Measurements from ENCODE around the gene DUS2. TPM values are rescaled to one million over a fixed set of nuclear protein-coding genes. Genes with fewer than 3 reads are reported as not detected.

The DUS2 gene
- total RNA-seq, 1 experiment from 2014 or later, result 12.1 TPM

- intact Hi-C loops (cut with micrococcal nuclease; ENCODE audit: unreplicated experiment) (no loop called here), in situ Hi-C loops (cut with HindIII; ENCODE audit: low pct_unique_long_range_greater_than_20kb, low sequenced_read_pairs) (no loop called here)
- Histone ChIP-seq H3K27ac (ENCODE audit: low read length) (no peak overlapping the region), H3K9me3 (ENCODE audit: control insufficient read depth, insufficient read depth, low read depth, low read length) (no peaks in the 10 kb centered on the region; the same call in 1 of the 2 replicates), H3K4me3 (ENCODE audit: low read depth in 2 of 2, low read length in 2 of 2) (no peak overlapping the region), H3K27me3 (ENCODE audit: control insufficient read depth, insufficient read depth, low read length) (no peaks in the 10 kb centered on the region), H3K36me3 (ENCODE audit: control insufficient read depth, insufficient read depth, low read length) (no peaks in the 10 kb centered on the region), H3K4me1 (ENCODE audit: control insufficient read depth, insufficient read depth, low read length) (no peaks in the 10 kb centered on the region)
- POLR2A ChIA-PET, result no interaction called here
- CTCF ChIA-PET, result no interaction called here
- no TSS peak for BruUV-seq (replicated peaks)
- no peak for ATAC-seq
- no peak for DNase-seq (ENCODE audit: low read depth, low spot score)
- no peak for TF ChIP-seq TCF7L2 (IDR thresholded peaks at IDR 0.05; ENCODE audit: low read depth, low read length)
- no peak for TF ChIP-seq CTCF (IDR thresholded peaks at IDR 0.05)
- TF ChIP-seq REST (IDR thresholded peaks at IDR 0.05; ENCODE audit: insufficient read depth in 1 of 2, low read depth in 2 of 2, low read length in 1 of 2), result no peak
- no peak for TF ChIP-seq SIN3A (IDR thresholded peaks at IDR 0.05; ENCODE audit: borderline replicate concordance, insufficient read depth, low read depth, low read length)
Observed at GRCh38 chr16:68111379-68111778, 88.3 kb downstream of the DUS2 start.

GRCh38 chr16:68113059-68113761, 90.1 kb downstream of the DUS2 start:
- Histone ChIP-seq H3K27ac (ENCODE audit: low read length) (no peak overlapping the region), H3K9me3 (ENCODE audit: control insufficient read depth, insufficient read depth, low read depth, low read length) (no peaks in the 10 kb centered on the region; the same call in 1 of the 2 replicates), H3K4me3 (ENCODE audit: low read depth in 2 of 2, low read length in 2 of 2) (no peak overlapping the region), H3K27me3 (ENCODE audit: control insufficient read depth, insufficient read depth, low read length) (no peaks in the 10 kb centered on the region), H3K36me3 (ENCODE audit: control insufficient read depth, insufficient read depth, low read length) (no peaks in the 10 kb centered on the region), H3K4me1 (ENCODE audit: control insufficient read depth, insufficient read depth, low read length) (no peaks in the 10 kb centered on the region)
- intact Hi-C loops (cut with micrococcal nuclease; ENCODE audit: unreplicated experiment) (no loop called here), in situ Hi-C loops (cut with HindIII; ENCODE audit: low pct_unique_long_range_greater_than_20kb, low sequenced_read_pairs) (no loop called here)
- CTCF ChIA-PET, result no interaction called here
- ATAC-seq (no peak), DNase-seq (ENCODE audit: low read depth, low spot score) (no peak)
- BruUV-seq (replicated peaks), result no TSS peak
- POLR2A ChIA-PET, result no interaction called here
- TF ChIP-seq CTCF (IDR thresholded peaks at IDR 0.05) (no peak), POLR2AphosphoS5 (IDR thresholded peaks at IDR 0.05; ENCODE audit: low read depth, low read length) (no peak), TCF7L2 (IDR thresholded peaks at IDR 0.05; ENCODE audit: low read depth, low read length) (no peak)

Data from Panc1 (cell line).